ENCODE data around the gene MPDZ.

MPDZ gene

DNA sequence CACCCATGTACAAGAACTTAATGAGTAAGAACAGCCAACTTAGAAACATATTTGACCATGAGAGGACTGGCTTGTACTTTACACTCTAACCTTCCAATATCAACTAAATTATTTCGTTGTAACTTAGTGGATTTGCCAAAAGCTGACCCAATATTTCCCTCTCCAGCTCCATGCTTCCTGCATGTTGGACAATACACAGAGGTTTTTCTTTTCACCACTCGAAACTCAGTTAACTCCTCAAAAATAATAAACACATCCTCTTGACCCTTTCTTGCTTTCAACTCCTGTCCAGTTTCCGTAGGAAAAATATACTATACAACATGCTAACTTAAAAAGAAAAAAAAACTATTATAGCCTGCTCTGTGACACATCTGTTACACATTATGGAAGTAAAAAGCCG is 188.9 kb downstream of the MPDZ start:
- TF ChIP-seq, protein P1, sequence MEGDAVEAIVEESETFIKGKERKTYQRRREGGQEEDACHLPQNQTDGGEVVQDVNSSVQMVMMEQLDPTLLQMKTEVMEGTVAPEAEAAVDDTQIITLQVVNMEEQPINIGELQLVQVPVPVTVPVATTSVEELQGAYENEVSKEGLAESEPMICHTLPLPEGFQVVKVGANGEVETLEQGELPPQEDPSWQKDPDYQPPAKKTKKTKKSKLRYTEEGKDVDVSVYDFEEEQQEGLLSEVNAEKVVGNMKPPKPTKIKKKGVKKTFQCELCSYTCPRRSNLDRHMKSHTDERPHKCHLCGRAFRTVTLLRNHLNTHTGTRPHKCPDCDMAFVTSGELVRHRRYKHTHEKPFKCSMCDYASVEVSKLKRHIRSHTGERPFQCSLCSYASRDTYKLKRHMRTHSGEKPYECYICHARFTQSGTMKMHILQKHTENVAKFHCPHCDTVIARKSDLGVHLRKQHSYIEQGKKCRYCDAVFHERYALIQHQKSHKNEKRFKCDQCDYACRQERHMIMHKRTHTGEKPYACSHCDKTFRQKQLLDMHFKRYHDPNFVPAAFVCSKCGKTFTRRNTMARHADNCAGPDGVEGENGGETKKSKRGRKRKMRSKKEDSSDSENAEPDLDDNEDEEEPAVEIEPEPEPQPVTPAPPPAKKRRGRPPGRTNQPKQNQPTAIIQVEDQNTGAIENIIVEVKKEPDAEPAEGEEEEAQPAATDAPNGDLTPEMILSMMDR (conservative IDR thresholded peaks at IDR 0.05; ENCODE audit: low read length): no peak
- H3K4me3 ChIP-seq (ENCODE audit: low read length): no peak overlapping the region

DNA sequence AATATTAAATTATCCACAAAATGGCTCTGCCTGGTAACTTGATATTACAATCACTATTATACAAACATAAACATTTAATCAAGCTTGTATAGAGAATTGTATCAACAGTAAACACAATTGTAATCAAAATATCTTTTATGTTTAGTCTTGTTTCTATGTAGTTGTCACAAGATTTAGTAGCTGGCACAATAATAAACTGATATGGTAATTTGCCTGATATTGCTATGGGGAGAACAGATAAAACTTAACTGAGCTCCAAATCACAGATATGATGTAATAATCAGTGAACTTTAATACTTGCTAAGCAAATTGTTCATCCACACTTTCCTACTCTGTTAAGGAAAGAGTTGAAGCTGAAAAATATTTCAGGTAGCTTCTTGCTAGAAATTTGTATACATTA is 189.8 kb downstream of the MPDZ start:
- no peak for DNase-seq (ENCODE audit: low read depth)
- TF ChIP-seq, protein P1 (conservative IDR thresholded peaks at IDR 0.05; ENCODE audit: low read length): no peak
- H3K4me3 ChIP-seq (ENCODE audit: low read length): no peak overlapping the region

More for the DNA sequence above, 188.9 kb downstream of the MPDZ start:
- no peak for DNase-seq (ENCODE audit: low read depth)

DNA sequence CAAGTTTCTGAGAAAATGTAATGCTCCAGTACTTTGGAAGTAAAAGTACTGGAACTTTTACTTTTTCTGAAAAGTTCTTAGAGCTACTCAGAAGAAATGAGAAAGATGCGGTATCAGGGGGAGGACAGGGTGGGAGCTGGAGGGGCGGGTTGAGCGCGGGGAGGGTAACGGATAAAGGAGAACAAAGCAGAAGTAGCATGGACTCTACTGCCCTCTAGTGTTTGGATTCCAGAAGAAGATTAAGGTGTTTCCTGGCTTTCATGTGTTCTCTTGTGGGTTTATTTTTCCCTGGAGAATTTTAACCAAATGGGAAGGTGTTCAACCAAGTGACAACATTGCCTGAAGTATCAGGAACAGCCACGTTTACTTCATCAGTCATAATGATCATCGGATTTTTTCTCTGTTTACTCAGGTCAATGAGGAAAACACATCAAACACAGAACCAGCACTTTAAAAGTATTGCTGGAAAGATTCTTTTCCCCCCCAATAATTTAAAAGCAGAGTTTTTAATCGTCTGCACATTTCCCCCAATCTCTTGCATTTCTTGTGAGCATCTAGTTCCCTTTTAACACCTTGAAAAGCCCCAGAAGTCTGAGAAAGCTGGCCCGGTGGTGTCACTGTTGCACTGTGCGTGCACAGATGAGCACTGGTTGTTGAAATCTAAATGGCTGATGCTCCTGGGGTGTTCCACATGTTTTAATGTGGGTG is 190.6 kb downstream of the MPDZ start:
- H3K4me3 ChIP-seq (ENCODE audit: low read length): peak overlapping the region; percentile 11; the same call in 1 of the 2 replicates
- TF ChIP-seq, protein P1 (conservative IDR thresholded peaks at IDR 0.05; ENCODE audit: low read length): peak; percentile 75
- DNase-seq (ENCODE audit: low read depth): peak; percentile 54

- no peak overlapping the region for H3K4me3 ChIP-seq (ENCODE audit: low read length)
- TF ChIP-seq, protein P1 (conservative IDR thresholded peaks at IDR 0.05; ENCODE audit: low read length): no peak
- DNase-seq (ENCODE audit: low read depth): peak; percentile 21
Observed at GRCh38 chr9:13083963-13084528, 195.4 kb downstream of the MPDZ start.

DNA sequence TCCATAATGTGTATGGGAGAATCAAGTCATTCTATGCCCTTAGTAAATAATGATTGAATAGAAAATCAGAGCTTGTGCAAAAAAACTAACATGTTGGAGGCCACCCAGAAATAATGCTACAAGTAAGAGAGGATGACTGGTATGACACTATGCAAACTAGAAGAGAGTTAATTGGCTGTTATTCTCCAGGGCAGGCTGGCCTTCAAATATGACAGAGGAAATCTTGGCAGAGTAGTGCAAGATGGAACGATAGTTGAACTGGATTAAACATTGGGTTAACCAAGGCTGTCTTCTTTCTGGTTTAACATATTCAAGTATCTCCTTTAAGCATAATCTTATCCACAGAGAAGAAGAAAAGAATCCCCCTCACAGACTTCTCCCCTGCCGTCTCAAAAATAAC is 196.1 kb downstream of the MPDZ start:
- TF ChIP-seq, protein P1 (conservative IDR thresholded peaks at IDR 0.05; ENCODE audit: low read length): no peak
- H3K4me3 ChIP-seq (ENCODE audit: low read length): no peak overlapping the region
- no peak for DNase-seq (ENCODE audit: low read depth)

GRCh38 chr9:13082796-13083195 is 196.7 kb downstream of the MPDZ start:
- DNase-seq (ENCODE audit: low read depth): no peak
- TF ChIP-seq, protein P1 (conservative IDR thresholded peaks at IDR 0.05; ENCODE audit: low read length): no peak

DNA sequence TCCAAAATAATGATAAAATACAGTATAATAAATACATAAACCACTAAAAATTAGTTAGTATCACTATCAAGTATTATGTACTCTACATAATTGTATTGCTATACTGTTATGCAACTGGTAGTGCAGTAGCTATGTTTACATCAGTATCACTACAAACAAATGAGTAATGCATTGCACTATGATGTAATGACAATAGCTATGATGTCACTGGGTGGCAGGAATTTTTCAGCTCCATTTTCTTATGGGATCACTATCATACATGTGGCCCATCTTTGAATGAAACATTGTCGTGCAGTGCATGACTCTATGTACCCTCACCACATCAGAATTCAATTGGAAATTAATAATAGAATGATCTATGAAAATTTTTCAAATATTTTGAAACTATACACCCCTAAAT is 201.3 kb downstream of the MPDZ start:
- DNase-seq (ENCODE audit: low read depth): peak; percentile 8
- H3K4me3 ChIP-seq (ENCODE audit: low read length): no peak overlapping the region
- TF ChIP-seq, protein P1 (conservative IDR thresholded peaks at IDR 0.05; ENCODE audit: low read length): no peak

More at GRCh38 chr9:13082796-13083195, 196.7 kb downstream of the MPDZ start:
- H3K4me3 ChIP-seq (ENCODE audit: low read length): no peak overlapping the region

Data from AG10803 (cell line).